ENCODE measurements around the gene TENM3.

GRCh38 chr4:182799515-182800215, 556.5 kb downstream of the TENM3 start:
- no peak for TF ChIP-seq ZNF207 (IDR thresholded peaks at IDR 0.05; ENCODE audit: borderline replicate concordance)
- TF ChIP-seq CTCF (IDR thresholded peaks at IDR 0.05 in 2 of 3, conservative IDR thresholded peaks at IDR 0.05 in 1 of 3; ENCODE audit: control insufficient read depth in 2 of 3, extremely low read depth in 1 of 3, insufficient read depth in 1 of 3, low read depth in 3 of 3, low read length in 3 of 3): no peak
- no peak for TF ChIP-seq POLR2A (IDR thresholded peaks at IDR 0.05; ENCODE audit: low read depth, low read length)
- TF ChIP-seq EZH2 (IDR thresholded peaks at IDR 0.05; ENCODE audit: borderline replicate concordance, control insufficient read depth, low read depth, low read length): no peak
- TF ChIP-seq SUPT20H (IDR thresholded peaks at IDR 0.05; ENCODE audit: borderline replicate concordance, control insufficient read depth, low read depth, low read length): no peak
- no peak for TF ChIP-seq ZNF274 (IDR thresholded peaks at IDR 0.05; ENCODE audit: insufficient read depth, insufficient read length)
- no peak for TF ChIP-seq ESRRA (IDR thresholded peaks at IDR 0.05; ENCODE audit: low read length)
- TF ChIP-seq BHLHE40 (IDR thresholded peaks at IDR 0.05; ENCODE audit: borderline replicate concordance in 1 of 2, low read depth in 2 of 2, low read length in 1 of 2): no peak
- no peak for TF ChIP-seq ZNF24 (IDR thresholded peaks at IDR 0.05)
- no peak for TF ChIP-seq SIX5 (IDR thresholded peaks at IDR 0.05; ENCODE audit: low read depth, low read length, severe bottlenecking)
- TF ChIP-seq FOXM1 (IDR thresholded peaks at IDR 0.05; ENCODE audit: low read depth, low read length): no peak
- no peak for TF ChIP-seq ETV6 (conservative IDR thresholded peaks at IDR 0.05 in 1 of 2, IDR thresholded peaks at IDR 0.05 in 1 of 2; ENCODE audit: borderline replicate concordance in 1 of 2, low read depth in 1 of 2)

Measured in GM12878 (cell line).